ENCODE data around the gene TMC4. TPM values are rescaled to one million over a fixed set of nuclear protein-coding genes. Genes with fewer than 3 reads are reported as not detected.

TMC4 gene
- total and polyA plus RNA-seq, 2 experiments from 2014 or later, result 2.3 to 7.8 TPM

DNA sequence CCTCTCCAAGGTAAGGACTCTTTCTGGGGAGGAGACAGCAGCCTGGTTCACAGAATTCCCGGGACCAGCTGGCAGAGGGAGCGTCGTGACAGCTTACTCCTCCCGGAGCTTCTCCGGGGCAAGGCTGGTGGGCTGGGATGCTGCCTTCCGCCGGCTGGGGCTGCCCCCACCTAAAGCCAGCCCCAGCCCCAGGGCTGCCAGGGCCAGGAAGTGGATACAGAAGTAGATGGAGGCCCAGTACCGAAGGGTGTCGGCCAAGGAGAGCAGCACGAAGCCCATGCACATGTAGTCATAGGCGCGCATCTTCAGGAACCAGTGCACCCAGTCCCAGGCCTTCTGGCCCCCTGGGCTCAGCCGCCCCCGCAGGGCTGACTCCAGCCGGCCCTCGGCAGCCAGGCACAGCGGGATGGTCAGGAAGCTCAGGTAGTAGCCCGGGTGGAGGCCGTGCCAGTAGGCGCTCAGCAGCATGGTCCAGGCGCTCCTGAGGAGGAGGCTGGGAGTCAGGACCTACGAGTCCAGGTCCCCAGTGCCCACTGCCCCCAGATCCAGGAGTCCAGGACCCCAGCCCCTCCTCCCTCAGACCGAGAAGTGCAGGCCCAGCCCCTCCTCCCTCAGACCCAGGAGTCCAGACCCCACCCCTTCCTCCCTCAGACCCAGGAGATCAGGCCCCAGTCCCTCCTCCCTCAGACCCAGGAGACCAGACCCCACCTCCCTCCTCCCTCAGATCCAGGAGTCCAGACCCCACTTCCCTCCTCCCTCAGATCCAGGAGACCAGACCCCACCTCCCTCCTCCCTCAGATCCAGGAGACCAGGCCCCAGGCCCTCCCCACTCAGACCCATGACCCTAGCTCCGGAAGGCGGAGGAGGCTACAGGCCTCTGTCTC is 1.2 kb upstream of the TMC4 start:
- DNase-seq (ENCODE audit: low spot score) (peak; percentile 34), ATAC-seq (no peak)
- Mint-ChIP-seq H3K27me3 (ENCODE audit: insufficient read depth, low read depth, poor library complexity) (peaks cover 34% of the 10 kb centered on the region), H3K4me1 (peaks cover 21% of the 10 kb centered on the region), H3K4me3 (peak overlapping the region; percentile 27; the same call in 1 of the 3 replicates), H3K36me3 (ENCODE audit: low read depth) (peaks cover 15% of the 10 kb centered on the region), H3K9me3 (no peaks in the 10 kb centered on the region; the same call in 1 of the 3 replicates), H3K27ac (no peak overlapping the region)
- Histone ChIP-seq H3K4me1 (ENCODE audit: insufficient read depth) (peaks cover 2% of the 10 kb centered on the region; the same call in 1 of the 2 replicates), H3F3A (replicated peaks; ENCODE audit: low read depth) (peaks cover 17% of the 10 kb centered on the region), H3K36me3 (ENCODE audit: insufficient read depth) (peaks cover 9% of the 10 kb centered on the region; the same call in 1 of the 2 replicates), H2AFZ (no peak overlapping the region), H3K79me2 (replicated peaks; ENCODE audit: insufficient read depth) (no peaks in the 10 kb centered on the region), H3K4me2 (no peak overlapping the region), H3K4me3 (no peak overlapping the region), H3K9me2 (ENCODE audit: insufficient read depth) (no peaks in the 10 kb centered on the region), H3K27ac (ENCODE audit: low read depth) (peak overlapping the region; percentile 69; the same call in 1 of the 2 replicates), H3K27me3 (ENCODE audit: insufficient read depth) (no peaks in the 10 kb centered on the region), H4K20me1 (replicated peaks; ENCODE audit: insufficient read depth) (peaks cover 9% of the 10 kb centered on the region)
- TF ChIP-seq, protein P1, sequence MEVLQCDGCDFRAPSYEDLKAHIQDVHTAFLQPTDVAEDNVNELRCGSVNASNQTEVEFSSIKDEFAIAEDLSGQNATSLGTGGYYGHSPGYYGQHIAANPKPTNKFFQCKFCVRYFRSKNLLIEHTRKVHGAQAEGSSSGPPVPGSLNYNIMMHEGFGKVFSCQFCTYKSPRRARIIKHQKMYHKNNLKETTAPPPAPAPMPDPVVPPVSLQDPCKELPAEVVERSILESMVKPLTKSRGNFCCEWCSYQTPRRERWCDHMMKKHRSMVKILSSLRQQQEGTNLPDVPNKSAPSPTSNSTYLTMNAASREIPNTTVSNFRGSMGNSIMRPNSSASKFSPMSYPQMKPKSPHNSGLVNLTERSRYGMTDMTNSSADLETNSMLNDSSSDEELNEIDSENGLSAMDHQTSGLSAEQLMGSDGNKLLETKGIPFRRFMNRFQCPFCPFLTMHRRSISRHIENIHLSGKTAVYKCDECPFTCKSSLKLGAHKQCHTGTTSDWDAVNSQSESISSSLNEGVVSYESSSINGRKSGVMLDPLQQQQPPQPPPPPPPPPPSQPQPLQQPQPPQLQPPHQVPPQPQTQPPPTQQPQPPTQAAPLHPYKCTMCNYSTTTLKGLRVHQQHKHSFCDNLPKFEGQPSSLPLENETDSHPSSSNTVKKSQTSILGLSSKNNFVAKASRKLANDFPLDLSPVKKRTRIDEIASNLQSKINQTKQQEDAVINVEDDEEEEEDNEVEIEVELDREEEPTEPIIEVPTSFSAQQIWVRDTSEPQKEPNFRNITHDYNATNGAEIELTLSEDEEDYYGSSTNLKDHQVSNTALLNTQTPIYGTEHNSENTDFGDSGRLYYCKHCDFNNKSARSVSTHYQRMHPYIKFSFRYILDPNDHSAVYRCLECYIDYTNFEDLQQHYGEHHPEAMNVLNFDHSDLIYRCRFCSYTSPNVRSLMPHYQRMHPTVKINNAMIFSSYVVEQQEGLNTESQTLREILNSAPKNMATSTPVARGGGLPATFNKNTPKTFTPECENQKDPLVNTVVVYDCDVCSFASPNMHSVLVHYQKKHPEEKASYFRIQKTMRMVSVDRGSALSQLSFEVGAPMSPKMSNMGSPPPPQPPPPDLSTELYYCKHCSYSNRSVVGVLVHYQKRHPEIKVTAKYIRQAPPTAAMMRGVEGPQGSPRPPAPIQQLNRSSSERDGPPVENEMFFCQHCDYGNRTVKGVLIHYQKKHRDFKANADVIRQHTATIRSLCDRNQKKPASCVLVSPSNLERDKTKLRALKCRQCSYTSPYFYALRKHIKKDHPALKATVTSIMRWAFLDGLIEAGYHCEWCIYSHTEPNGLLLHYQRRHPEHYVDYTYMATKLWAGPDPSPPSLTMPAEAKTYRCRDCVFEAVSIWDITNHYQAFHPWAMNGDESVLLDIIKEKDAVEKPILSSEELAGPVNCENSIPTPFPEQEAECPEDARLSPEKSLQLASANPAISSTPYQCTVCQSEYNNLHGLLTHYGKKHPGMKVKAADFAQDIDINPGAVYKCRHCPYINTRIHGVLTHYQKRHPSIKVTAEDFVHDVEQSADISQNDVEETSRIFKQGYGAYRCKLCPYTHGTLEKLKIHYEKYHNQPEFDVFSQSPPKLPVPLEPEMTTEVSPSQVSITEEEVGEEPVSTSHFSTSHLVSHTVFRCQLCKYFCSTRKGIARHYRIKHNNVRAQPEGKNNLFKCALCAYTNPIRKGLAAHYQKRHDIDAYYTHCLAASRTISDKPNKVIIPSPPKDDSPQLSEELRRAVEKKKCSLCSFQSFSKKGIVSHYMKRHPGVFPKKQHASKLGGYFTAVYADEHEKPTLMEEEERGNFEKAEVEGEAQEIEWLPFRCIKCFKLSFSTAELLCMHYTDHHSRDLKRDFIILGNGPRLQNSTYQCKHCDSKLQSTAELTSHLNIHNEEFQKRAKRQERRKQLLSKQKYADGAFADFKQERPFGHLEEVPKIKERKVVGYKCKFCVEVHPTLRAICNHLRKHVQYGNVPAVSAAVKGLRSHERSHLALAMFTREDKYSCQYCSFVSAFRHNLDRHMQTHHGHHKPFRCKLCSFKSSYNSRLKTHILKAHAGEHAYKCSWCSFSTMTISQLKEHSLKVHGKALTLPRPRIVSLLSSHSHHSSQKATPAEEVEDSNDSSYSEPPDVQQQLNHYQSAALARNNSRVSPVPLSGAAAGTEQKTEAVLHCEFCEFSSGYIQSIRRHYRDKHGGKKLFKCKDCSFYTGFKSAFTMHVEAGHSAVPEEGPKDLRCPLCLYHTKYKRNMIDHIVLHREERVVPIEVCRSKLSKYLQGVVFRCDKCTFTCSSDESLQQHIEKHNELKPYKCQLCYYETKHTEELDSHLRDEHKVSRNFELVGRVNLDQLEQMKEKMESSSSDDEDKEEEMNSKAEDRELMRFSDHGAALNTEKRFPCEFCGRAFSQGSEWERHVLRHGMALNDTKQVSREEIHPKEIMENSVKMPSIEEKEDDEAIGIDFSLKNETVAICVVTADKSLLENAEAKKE (CRISPR knock-in tag; IDR thresholded peaks at IDR 0.05), result no peak
- TF ChIP-seq, protein P2, sequence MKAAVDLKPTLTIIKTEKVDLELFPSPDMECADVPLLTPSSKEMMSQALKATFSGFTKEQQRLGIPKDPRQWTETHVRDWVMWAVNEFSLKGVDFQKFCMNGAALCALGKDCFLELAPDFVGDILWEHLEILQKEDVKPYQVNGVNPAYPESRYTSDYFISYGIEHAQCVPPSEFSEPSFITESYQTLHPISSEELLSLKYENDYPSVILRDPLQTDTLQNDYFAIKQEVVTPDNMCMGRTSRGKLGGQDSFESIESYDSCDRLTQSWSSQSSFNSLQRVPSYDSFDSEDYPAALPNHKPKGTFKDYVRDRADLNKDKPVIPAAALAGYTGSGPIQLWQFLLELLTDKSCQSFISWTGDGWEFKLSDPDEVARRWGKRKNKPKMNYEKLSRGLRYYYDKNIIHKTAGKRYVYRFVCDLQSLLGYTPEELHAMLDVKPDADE (IDR thresholded peaks at IDR 0.05), result no peak
- TF ChIP-seq NANOG (IDR thresholded peaks at IDR 0.05; ENCODE audit: borderline replicate concordance) (no peak), CREB1 (CRISPR knock-in tag; IDR thresholded peaks at IDR 0.05; ENCODE audit: low read depth) (no peak), EZH2phosphoT487 (IDR thresholded peaks at IDR 0.05; ENCODE audit: unreplicated experiment) (no peak), POLR2AphosphoS5 (IDR thresholded peaks at IDR 0.05; ENCODE audit: low read depth) (no peak), ZNF114 (CRISPR knock-in tag; IDR thresholded peaks at IDR 0.05) (no peak), STAT1 (IDR thresholded peaks at IDR 0.05; ENCODE audit: unreplicated experiment) (no peak), ZNF331 (CRISPR knock-in tag; IDR thresholded peaks at IDR 0.05; ENCODE audit: low read depth) (no peak), JUNB (IDR thresholded peaks at IDR 0.05; ENCODE audit: unreplicated experiment) (no peak), EZH2 (IDR thresholded peaks at IDR 0.05; ENCODE audit: low read depth, unreplicated experiment) (no peak)
- TF ChIP-seq, protein P3, sequence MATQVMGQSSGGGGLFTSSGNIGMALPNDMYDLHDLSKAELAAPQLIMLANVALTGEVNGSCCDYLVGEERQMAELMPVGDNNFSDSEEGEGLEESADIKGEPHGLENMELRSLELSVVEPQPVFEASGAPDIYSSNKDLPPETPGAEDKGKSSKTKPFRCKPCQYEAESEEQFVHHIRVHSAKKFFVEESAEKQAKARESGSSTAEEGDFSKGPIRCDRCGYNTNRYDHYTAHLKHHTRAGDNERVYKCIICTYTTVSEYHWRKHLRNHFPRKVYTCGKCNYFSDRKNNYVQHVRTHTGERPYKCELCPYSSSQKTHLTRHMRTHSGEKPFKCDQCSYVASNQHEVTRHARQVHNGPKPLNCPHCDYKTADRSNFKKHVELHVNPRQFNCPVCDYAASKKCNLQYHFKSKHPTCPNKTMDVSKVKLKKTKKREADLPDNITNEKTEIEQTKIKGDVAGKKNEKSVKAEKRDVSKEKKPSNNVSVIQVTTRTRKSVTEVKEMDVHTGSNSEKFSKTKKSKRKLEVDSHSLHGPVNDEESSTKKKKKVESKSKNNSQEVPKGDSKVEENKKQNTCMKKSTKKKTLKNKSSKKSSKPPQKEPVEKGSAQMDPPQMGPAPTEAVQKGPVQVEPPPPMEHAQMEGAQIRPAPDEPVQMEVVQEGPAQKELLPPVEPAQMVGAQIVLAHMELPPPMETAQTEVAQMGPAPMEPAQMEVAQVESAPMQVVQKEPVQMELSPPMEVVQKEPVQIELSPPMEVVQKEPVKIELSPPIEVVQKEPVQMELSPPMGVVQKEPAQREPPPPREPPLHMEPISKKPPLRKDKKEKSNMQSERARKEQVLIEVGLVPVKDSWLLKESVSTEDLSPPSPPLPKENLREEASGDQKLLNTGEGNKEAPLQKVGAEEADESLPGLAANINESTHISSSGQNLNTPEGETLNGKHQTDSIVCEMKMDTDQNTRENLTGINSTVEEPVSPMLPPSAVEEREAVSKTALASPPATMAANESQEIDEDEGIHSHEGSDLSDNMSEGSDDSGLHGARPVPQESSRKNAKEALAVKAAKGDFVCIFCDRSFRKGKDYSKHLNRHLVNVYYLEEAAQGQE (IDR thresholded peaks at IDR 0.05; ENCODE audit: unreplicated experiment), result no peak
- TF ChIP-seq, protein P4, sequence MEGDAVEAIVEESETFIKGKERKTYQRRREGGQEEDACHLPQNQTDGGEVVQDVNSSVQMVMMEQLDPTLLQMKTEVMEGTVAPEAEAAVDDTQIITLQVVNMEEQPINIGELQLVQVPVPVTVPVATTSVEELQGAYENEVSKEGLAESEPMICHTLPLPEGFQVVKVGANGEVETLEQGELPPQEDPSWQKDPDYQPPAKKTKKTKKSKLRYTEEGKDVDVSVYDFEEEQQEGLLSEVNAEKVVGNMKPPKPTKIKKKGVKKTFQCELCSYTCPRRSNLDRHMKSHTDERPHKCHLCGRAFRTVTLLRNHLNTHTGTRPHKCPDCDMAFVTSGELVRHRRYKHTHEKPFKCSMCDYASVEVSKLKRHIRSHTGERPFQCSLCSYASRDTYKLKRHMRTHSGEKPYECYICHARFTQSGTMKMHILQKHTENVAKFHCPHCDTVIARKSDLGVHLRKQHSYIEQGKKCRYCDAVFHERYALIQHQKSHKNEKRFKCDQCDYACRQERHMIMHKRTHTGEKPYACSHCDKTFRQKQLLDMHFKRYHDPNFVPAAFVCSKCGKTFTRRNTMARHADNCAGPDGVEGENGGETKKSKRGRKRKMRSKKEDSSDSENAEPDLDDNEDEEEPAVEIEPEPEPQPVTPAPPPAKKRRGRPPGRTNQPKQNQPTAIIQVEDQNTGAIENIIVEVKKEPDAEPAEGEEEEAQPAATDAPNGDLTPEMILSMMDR (conservative IDR thresholded peaks at IDR 0.05; ENCODE audit: low read depth in 2 of 2), result no peak
